ENCODE measurements around the gene PARVB. TPM values are rescaled to one million over a fixed set of nuclear protein-coding genes. Genes with fewer than 3 reads are reported as not detected.
A peak's percentile ranks its signal among the peaks of the same experiment; 100 is the strongest.

Gene PARVB
- total and polyA plus RNA-seq, 2 of the 8 experiments (the other 6 are each of a cell fraction or from before 2014, with no cell fraction given), result 14.5 to 18.6 TPM

DNA sequence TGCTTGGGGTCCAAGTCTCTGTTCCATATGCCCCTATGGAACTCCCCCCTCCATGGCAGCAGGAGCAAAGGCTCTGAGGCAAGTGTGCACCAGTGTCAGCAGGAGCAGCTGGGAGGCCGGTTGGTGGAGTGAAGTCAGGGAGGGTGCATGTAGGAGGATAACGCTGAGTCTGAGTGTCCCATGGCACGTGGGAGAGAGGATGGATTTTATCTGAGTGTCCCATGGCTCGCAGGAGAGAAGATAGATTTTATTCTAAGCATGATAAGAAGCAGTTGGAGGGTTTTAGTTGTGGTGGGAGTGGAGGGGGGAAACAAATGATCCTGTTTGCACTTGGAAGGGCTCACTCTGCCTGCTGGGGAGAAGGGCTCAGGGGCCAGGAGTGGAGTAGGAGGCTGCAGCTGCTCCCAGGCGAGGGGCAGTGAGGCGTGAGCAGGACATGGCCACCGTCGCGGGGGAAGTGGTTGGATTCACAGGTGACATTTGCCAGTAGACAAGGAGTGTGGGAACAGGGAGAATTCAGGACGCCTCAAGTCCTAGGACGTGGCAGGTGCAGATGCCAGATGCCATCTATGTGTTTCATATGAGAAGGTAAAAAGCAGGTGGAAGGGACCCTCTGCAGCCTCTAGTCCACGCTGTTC is 123.0 kb downstream of the PARVB start:
- Histone ChIP-seq H2BK15ac (ENCODE audit: low read length) (peak overlapping the region; percentile 8; the same call in 1 of the 2 replicates), H3K4me1 (replicated peaks in 1 of 4; ENCODE audit: control insufficient read depth in 3 of 4, insufficient read depth in 4 of 4, low read length in 3 of 4) (peaks cover 19 to 48% (median 41%) of the 10 kb centered on the region in 4 experiments), H3K4me2 (ENCODE audit: insufficient read depth in 1 of 2, low read depth in 2 of 2, low read length in 2 of 2) (peak overlapping the region; percentile 66 to 76), H4K91ac (replicated peaks; ENCODE audit: insufficient read length, low read length) (peak overlapping the region; percentile 100), H2BK5ac (ENCODE audit: low read depth, low read length) (peak overlapping the region; percentile 100), H3K27ac (ENCODE audit: low read depth, low read length) (peak overlapping the region; percentile 77; the same call in 1 of the 2 replicates), H3K56ac (replicated peaks; ENCODE audit: insufficient read length, low read depth, low read length) (peak overlapping the region; percentile 91), H2AFZ (ENCODE audit: low read length) (no peak overlapping the region), H2BK120ac (replicated peaks; ENCODE audit: low read depth, low read length) (peak overlapping the region; percentile 98), H3K79me1 (ENCODE audit: low read depth, low read length) (no peaks in the 10 kb centered on the region), H2AK5ac (ENCODE audit: low read depth, low read length) (peak overlapping the region; percentile 100), H4K5ac (ENCODE audit: insufficient read length, low read depth, low read length) (peak overlapping the region; percentile 77), H2BK20ac (ENCODE audit: low read length) (peak overlapping the region; percentile 96), H3K4me3 (ENCODE audit: extremely low read depth in 1 of 4, insufficient read depth in 2 of 4, low read depth in 3 of 4, low read length in 4 of 4) (peak overlapping the region in 1 of 4 experiments; percentile 47; a peak in 3 of 8 replicates), H3K9ac (replicated peaks in 1 of 4; ENCODE audit: extremely low read depth in 1 of 4, low read depth in 3 of 4, low read length in 3 of 4) (peak overlapping the region in 1 of 4 experiments; percentile 24; a peak in 3 of 7 replicates), H3K18ac (ENCODE audit: extremely low read depth, low read length) (peak overlapping the region; percentile 99), H3K79me2 (ENCODE audit: control insufficient read depth in 1 of 2, insufficient read depth in 2 of 2, low read length in 2 of 2) (no peaks in the 10 kb centered on the region), H3K14ac (ENCODE audit: insufficient read length) (peak overlapping the region; percentile 1), H3K36me3 (ENCODE audit: control insufficient read depth in 2 of 4, insufficient read depth in 4 of 4, low read length in 3 of 4) (no peaks in the 10 kb centered on the region), H3K23ac (ENCODE audit: insufficient read length) (no peak overlapping the region), H3K23me2 (ENCODE audit: low read depth, low read length) (peaks cover 7% of the 10 kb centered on the region), H4K8ac (ENCODE audit: extremely low read depth, insufficient read depth, low read length) (peak overlapping the region; percentile 66; the same call in 1 of the 2 replicates), H3K27me3 (replicated peaks in 1 of 4; ENCODE audit: control insufficient read depth in 3 of 4, extremely low read depth in 1 of 4, insufficient read depth in 3 of 4, low read length in 3 of 4) (no peaks in the 10 kb centered on the region), H4K20me1 (replicated peaks in 1 of 2; ENCODE audit: control insufficient read depth in 1 of 2, insufficient read depth in 2 of 2, low read length in 2 of 2) (peaks cover 0 to 4% of the 10 kb centered on the region in 2 experiments), H3K9me3 (ENCODE audit: insufficient read depth in 2 of 2, low read depth in 1 of 2, low read length in 1 of 2) (no peaks in the 10 kb centered on the region), H3K4ac (replicated peaks; ENCODE audit: insufficient read length, low read depth, low read length) (peak overlapping the region; percentile 99), H2BK12ac (ENCODE audit: low read depth, low read length) (peak overlapping the region; percentile 100)
- TF ChIP-seq TCF12 (IDR thresholded peaks at IDR 0.05; ENCODE audit: low read depth, low read length), result no peak
- TF ChIP-seq SIX5 (IDR thresholded peaks at IDR 0.05; ENCODE audit: low read depth, low read length), result no peak
- TF ChIP-seq SUZ12 (IDR thresholded peaks at IDR 0.05; ENCODE audit: low read length), result no peak
- POLR2A ChIA-PET (ENCODE audit: partially characterized antibody), result interaction anchor here (0.7 to 4.4 kb wide), 17 partner anchors 8 to 185 kb away, joined by 3 to 22 read pairs (median 4); partner anchors contain the start of gene PARVG
- WGBS, 2 experiments (ENCODE audit: extremely low coverage in 1 of 2, insufficient coverage in 1 of 2, insufficient read length in 1 of 2, insufficient replicate concordance in 2 of 2, low coverage in 1 of 2, low lambda C conversion rate in 2 of 2, missing lambda C conversion rate in 1 of 2), result 27% methylated on average over 12 of the region's 12 CpGs; no CpG with 5 or more reads in 1 of the 2 experiments
- CTCF ChIA-PET (ENCODE audit: partially characterized antibody), result interaction anchor here (0.7 to 2.6 kb wide), 9 partner anchors 8 to 542 kb away, joined by 3 to 16 read pairs (median 3); partner anchors contain the start of gene PARVG
- peak in 1 of 2 experiments; percentile 57 for DNase-seq (ENCODE audit: low read depth in 1 of 2, low spot score in 2 of 2)
- FAIRE-seq, result no peak
